SU-DHL-6 (cell line): ENCODE measurements around the gene DAPP1.

Experiments
- H2AFZ ChIP-seq: fragments of 200-600 bp; sonication (generic); 2 replicates; pipeline ENCODE4 v1.6.1; 2014; ENCODE audit warnings: low read depth, mild to moderate bottlenecking, moderate library complexity, mixed read lengths, antibody characterized with exemption, low read length; ENCODE audit not compliant: severe bottlenecking
- H3F3A ChIP-seq: fragments of 200-600 bp; shearing (Covaris generic); 2 replicates; pipeline ENCODE4 v1.6.0; 2016; ENCODE audit warnings: antibody characterized with exemption, mild to moderate bottlenecking; ENCODE audit not compliant: insufficient read depth
- H3K27ac ChIP-seq: fragments of 200-600 bp; sonication (generic); 2 replicates; pipeline ENCODE4 v1.5.1; 2016; ENCODE audit warnings: low read depth, mild to moderate bottlenecking, low read length, moderate library complexity, mixed read lengths
- H3K27me3 ChIP-seq: fragments of 200-600 bp; sonication (generic), shearing (Covaris generic); 2 replicates; pipeline ENCODE4 v1.6.0; 2014; ENCODE audit warnings: mild to moderate bottlenecking, low read length
- H3K36me3 ChIP-seq: fragments of 200-600 bp; sonication (generic); 2 replicates; pipeline ENCODE4 v1.6.1; 2014; ENCODE audit warnings: mild to moderate bottlenecking, low read length, mixed read lengths
- H3K4me2 ChIP-seq: fragments of 300-600, 200-600 bp; shearing (Covaris generic), sonication (generic); 2 replicates; pipeline ENCODE4 v1.6.0; 2014; ENCODE audit warnings: low read length, low read depth, mild to moderate bottlenecking; ENCODE audit not compliant: poor library complexity, severe bottlenecking
- H3K4me3 ChIP-seq: fragments of 200-600 bp; sonication (generic); 2 replicates; pipeline ENCODE4 v1.5.1; 2014; ENCODE audit warnings: antibody characterized with exemption, low read length, mild to moderate bottlenecking, mixed read lengths; ENCODE audit not compliant: insufficient read depth, poor library complexity, severe bottlenecking
- H3K79me2 ChIP-seq: fragments of 200-600 bp; sonication (generic); 2 replicates; pipeline ENCODE4 v1.6.1; 2014; ENCODE audit warnings: mild to moderate bottlenecking, low read length, moderate library complexity; ENCODE audit not compliant: insufficient read depth
- H3K9ac ChIP-seq: fragments of 200-600 bp; sonication (generic); 2 replicates; pipeline ENCODE4 v1.7.0; 2014; ENCODE audit warnings: mild to moderate bottlenecking, low read length
- H3K9me2 ChIP-seq: fragments of 200-600 bp; sonication (generic); replicated peaks from 2 replicates; pipeline ENCODE4 v1.6.1; 2014; ENCODE audit warnings: low read length; ENCODE audit not compliant: insufficient read depth
- H3K9me3 ChIP-seq: fragments of 200-600 bp; sonication (generic); 2 replicates; pipeline ENCODE4 v1.6.1; 2014; ENCODE audit warnings: low read length, mixed read lengths; ENCODE audit not compliant: insufficient read depth
- H4K20me1 ChIP-seq: fragments of 200-600 bp; sonication (generic); 2 replicates; pipeline ENCODE4 v1.6.1; 2014; ENCODE audit warnings: low read depth, mild to moderate bottlenecking, antibody characterized with exemption, low read length, moderate library complexity, mixed read lengths
- CTCF ChIP-seq: fragments of 200-600 bp; sonication (generic); IDR thresholded peaks from one replicate; pipeline ENCODE4 v1.5.1; 2017; ENCODE audit warnings: antibody characterized with exemption, mild to moderate bottlenecking, low read length, moderate library complexity; ENCODE audit not compliant: insufficient read depth, poor library complexity, severe bottlenecking
- EZH2phosphoT487 ChIP-seq: fragments of 200-600 bp; sonication (generic), shearing (Covaris generic); conservative IDR thresholded peaks from 2 replicates; pipeline ENCODE4 v1.6.1; 2018; ENCODE audit warnings: mild to moderate bottlenecking, antibody characterized with exemption, low read length, moderate library complexity, mixed read lengths

Gene DAPP1

GRCh38 chr4:99868126-99868596, 51.5 kb downstream of the DAPP1 start:
- H2AFZ ChIP-seq, result no peak overlapping the region
- no peak overlapping the region for H3K9ac ChIP-seq
- no peak for TF ChIP-seq CTCF
- no peaks in the 10 kb centered on the region for H3K27me3 ChIP-seq
- no peaks in the 10 kb centered on the region for H3F3A ChIP-seq
- H3K4me2 ChIP-seq, result no peak overlapping the region
- H3K9me3 ChIP-seq, result no peaks in the 10 kb centered on the region
- H4K20me1 ChIP-seq, result no peaks in the 10 kb centered on the region
- H3K9me2 ChIP-seq, result no peaks in the 10 kb centered on the region
- no peaks in the 10 kb centered on the region for H3K79me2 ChIP-seq
- no peak overlapping the region for H3K4me3 ChIP-seq
- H3K27ac ChIP-seq, result no peak overlapping the region
- H3K36me3 ChIP-seq, result no peaks in the 10 kb centered on the region; the same call in 1 of the 2 replicates

GRCh38 chr4:99872570-99872969, 55.9 kb downstream of the DAPP1 start:
- Histone ChIP-seq H3F3A (no peaks in the 10 kb centered on the region), H4K20me1 (no peaks in the 10 kb centered on the region), H3K27me3 (no peaks in the 10 kb centered on the region), H2AFZ (no peak overlapping the region), H3K4me3 (no peak overlapping the region), H3K9me2 (no peaks in the 10 kb centered on the region), H3K27ac (no peak overlapping the region), H3K36me3 (no peaks in the 10 kb centered on the region), H3K9ac (no peak overlapping the region), H3K4me2 (no peak overlapping the region), H3K9me3 (no peaks in the 10 kb centered on the region), H3K79me2 (no peaks in the 10 kb centered on the region)
- no peak for TF ChIP-seq CTCF
- no peak for TF ChIP-seq EZH2phosphoT487

DNA sequence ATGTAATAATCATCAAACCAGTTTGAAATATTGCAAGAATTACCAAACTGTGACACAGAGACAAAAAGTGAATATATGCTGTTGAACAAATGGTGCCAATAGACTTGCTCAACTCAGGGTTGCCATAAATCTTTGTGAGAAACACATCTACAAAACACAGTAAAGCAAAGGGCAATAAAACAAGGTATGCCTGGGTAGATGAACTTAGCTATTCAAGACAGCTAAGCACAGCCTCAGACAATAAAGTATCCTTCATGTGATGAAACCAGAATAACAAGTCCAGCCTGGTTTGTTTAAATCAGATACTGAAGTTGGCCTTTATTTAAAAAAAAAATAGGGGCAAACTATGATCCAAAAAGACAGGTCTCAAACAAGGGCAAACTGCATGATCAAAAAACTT, 58.4 kb downstream of the DAPP1 start:
- TF ChIP-seq CTCF (no peak), EZH2phosphoT487 (no peak)
- Histone ChIP-seq H2AFZ (no peak overlapping the region), H3K9ac (no peak overlapping the region)

More for the DNA sequence above, 58.4 kb downstream of the DAPP1 start:
- Histone ChIP-seq H4K20me1 (no peaks in the 10 kb centered on the region), H3K36me3 (no peaks in the 10 kb centered on the region), H3K4me2 (no peak overlapping the region), H3K9me2 (no peaks in the 10 kb centered on the region), H3K9me3 (no peaks in the 10 kb centered on the region), H3K27ac (no peak overlapping the region), H3K4me3 (no peak overlapping the region), H3K79me2 (no peaks in the 10 kb centered on the region), H3F3A (no peaks in the 10 kb centered on the region), H3K27me3 (no peaks in the 10 kb centered on the region)
